ENCODE measurements around the gene NUMB.

DNA sequence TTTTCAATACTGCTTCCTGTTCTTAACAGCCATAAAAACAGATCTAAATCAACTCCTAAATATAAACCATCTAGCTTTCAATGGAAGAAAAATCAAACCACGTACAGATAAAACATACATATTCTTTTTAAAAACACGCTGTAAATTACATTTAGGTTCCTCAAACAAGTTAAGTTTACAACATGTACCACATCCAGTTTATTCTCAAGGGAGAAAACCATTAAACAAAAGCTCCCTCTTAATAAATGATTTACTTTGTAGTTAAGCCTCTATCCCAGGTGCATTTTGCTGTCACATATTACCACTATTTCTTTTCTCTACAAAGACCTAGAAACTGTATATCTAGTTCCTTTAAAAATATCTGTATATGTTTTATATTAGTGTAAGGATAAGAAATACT lies 3.1 kb downstream of the NUMB start:
- TF ChIP-seq, protein P1, sequence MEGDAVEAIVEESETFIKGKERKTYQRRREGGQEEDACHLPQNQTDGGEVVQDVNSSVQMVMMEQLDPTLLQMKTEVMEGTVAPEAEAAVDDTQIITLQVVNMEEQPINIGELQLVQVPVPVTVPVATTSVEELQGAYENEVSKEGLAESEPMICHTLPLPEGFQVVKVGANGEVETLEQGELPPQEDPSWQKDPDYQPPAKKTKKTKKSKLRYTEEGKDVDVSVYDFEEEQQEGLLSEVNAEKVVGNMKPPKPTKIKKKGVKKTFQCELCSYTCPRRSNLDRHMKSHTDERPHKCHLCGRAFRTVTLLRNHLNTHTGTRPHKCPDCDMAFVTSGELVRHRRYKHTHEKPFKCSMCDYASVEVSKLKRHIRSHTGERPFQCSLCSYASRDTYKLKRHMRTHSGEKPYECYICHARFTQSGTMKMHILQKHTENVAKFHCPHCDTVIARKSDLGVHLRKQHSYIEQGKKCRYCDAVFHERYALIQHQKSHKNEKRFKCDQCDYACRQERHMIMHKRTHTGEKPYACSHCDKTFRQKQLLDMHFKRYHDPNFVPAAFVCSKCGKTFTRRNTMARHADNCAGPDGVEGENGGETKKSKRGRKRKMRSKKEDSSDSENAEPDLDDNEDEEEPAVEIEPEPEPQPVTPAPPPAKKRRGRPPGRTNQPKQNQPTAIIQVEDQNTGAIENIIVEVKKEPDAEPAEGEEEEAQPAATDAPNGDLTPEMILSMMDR (IDR thresholded peaks at IDR 0.05) = no peak
- no peak for TF ChIP-seq ZFX (IDR thresholded peaks at IDR 0.05; ENCODE audit: borderline replicate concordance)
